Liver (tissue), 9 donors: ENCODE data around the gene ETS1. TPM values are rescaled to one million over a fixed set of nuclear protein-coding genes. Genes with fewer than 3 reads are reported as not detected.

Experiments used
- DNase-seq: peaks from one replicate; pipeline ENCODE4 v3.0.0-alpha.2; 2017; ENCODE audit warnings: low spot score
- H3K27ac ChIP-seq, 2 donors: one replicate each; pipeline ENCODE4 v1.7.0; 2013; ENCODE audit warnings: inconsistent platforms in 2 of 2, low read length in 2 of 2, control low read depth in 1 of 2, low read depth in 1 of 2, mild to moderate bottlenecking in 1 of 2
- H3K27me3 ChIP-seq, 4 donors: one replicate each; pipeline versions ENCODE4 v1.6.1 to v1.7.0; 2013; ENCODE audit warnings: low read length in 3 of 4, inconsistent platforms in 1 of 4, mild to moderate bottlenecking in 1 of 4, moderate library complexity in 1 of 4; ENCODE audit not compliant: control insufficient read depth in 4 of 4, insufficient read depth in 4 of 4
- H3K36me3 ChIP-seq, 4 donors: one replicate each; pipeline versions ENCODE4 v1.6.1 to v1.7.0; 2013; ENCODE audit warnings: low read length in 3 of 4, mild to moderate bottlenecking in 3 of 4, low read depth in 1 of 4, moderate library complexity in 1 of 4; ENCODE audit not compliant: control insufficient read depth in 4 of 4, insufficient read depth in 3 of 4
- H3K4me1 ChIP-seq, 4 donors: one replicate each; pipeline versions ENCODE4 v1.6.1 to v1.7.0; 2013; ENCODE audit warnings: low read length in 3 of 4, mild to moderate bottlenecking in 3 of 4, moderate library complexity in 1 of 4; ENCODE audit not compliant: control insufficient read depth in 4 of 4, insufficient read depth in 4 of 4
- H3K4me3 ChIP-seq, 3 donors: one replicate each; pipeline versions ENCODE4 v1.6.1 to v1.7.0; 2013; ENCODE audit warnings: low read length in 3 of 3, control low read depth in 1 of 3, low read depth in 1 of 3, mild to moderate bottlenecking in 1 of 3
- H3K9ac ChIP-seq, 2 donors: one replicate each; pipeline ENCODE4 v1.7.0; 2013; ENCODE audit warnings: low read length in 2 of 2, mild to moderate bottlenecking in 2 of 2, moderate library complexity in 2 of 2, control low read depth in 1 of 2, low read depth in 1 of 2
- H3K9me3 ChIP-seq, 4 donors: one replicate each; pipeline versions ENCODE4 v1.6.1 to v1.7.0; 2013; ENCODE audit warnings: low read length in 3 of 4; ENCODE audit not compliant: control insufficient read depth in 4 of 4
- EGR1 ChIP-seq, 2 donors: IDR thresholded peaks; 2 replicates each; pipeline ENCODE4 v1.6.1; 2016 to 2018; ENCODE audit warnings: antibody characterized with exemption in 2 of 2, low read depth in 2 of 2
- FOXA2 ChIP-seq: IDR thresholded peaks from 2 replicates; pipeline ENCODE4 v1.6.1; 2016; ENCODE audit warnings: antibody characterized with exemption
- GABPA ChIP-seq, 2 donors: IDR thresholded peaks in 1 of 2; conservative IDR thresholded peaks in 1 of 2; 2 replicates each; pipeline ENCODE4 v1.6.1; 2016; ENCODE audit warnings: antibody characterized with exemption in 2 of 2, mild to moderate bottlenecking in 1 of 2, moderate library complexity in 1 of 2
- HNF4A ChIP-seq, 2 donors: conservative IDR thresholded peaks; 2 replicates each; pipeline ENCODE4 v1.6.1; 2016; ENCODE audit warnings: antibody characterized with exemption in 2 of 2, mild to moderate bottlenecking in 2 of 2
- HNF4G ChIP-seq: IDR thresholded peaks from 2 replicates; pipeline ENCODE4 v1.6.1; 2016; ENCODE audit warnings: antibody characterized with exemption
- JUND ChIP-seq, 2 donors: IDR thresholded peaks; 2 replicates each; pipeline ENCODE4 v1.6.1; 2016; ENCODE audit warnings: antibody characterized with exemption in 2 of 2
- RXRA ChIP-seq, 2 donors: IDR thresholded peaks; 2 replicates each; pipeline ENCODE4 v1.6.1; 2017 to 2018; ENCODE audit warnings: antibody characterized with exemption in 2 of 2, mild to moderate bottlenecking in 1 of 2
- SP1 ChIP-seq: IDR thresholded peaks from 2 replicates; pipeline ENCODE4 v1.6.1; 2018; ENCODE audit warnings: antibody characterized with exemption, mild to moderate bottlenecking
- TAF1 ChIP-seq: conservative IDR thresholded peaks from 2 replicates; pipeline ENCODE4 v1.6.1; 2016; ENCODE audit warnings: antibody characterized with exemption, mild to moderate bottlenecking
- WGBS: extraction: QIAGEN DNeasy Blood & Tissue Kit; methylation state at CpG from one replicate; pipeline ENCODE4 v1.1.7; 2013; 5-methylcytosine and 5-hydroxymethylcytosine counted together
- polyA plus RNA-seq, 2 donors: library from polyadenylated mRNA; stranded (reverse) in 1 of 2; unstranded in 1 of 2; fragments of 200-250 nt in 1 of 2; fragments of >200 nt in 1 of 2; fragmentation: Nextera tagmentation in 1 of 2; extraction: Ambion mirVana in 1 of 2; gene quantifications; one replicate each; pipeline versions ENCODE4 v1.2.1 to v1.2.3, GENCODE V29; 2013 to 2015
- total RNA-seq, 2 donors: library from RNA; depleted of rRNA; stranded (reverse); fragments of >200 nt; gene quantifications; one replicate each; pipeline ENCODE4 v1.2.3, GENCODE V29; 2014
- TF ChIP-seq, protein P1 (sequence below): IDR thresholded peaks from 2 replicates; pipeline ENCODE4 v1.6.1; 2016; ENCODE audit warnings: antibody characterized with exemption, mild to moderate bottlenecking
- TF ChIP-seq, protein P2 (sequence below): fragments of 150-350 bp; IDR thresholded peaks from 2 replicates; pipeline ENCODE4 v1.5.1; 2017; ENCODE audit warnings: improper control_type of control experiment, low read depth, low read length; ENCODE audit not compliant: missing input control
- TF ChIP-seq, protein P3 (sequence below): IDR thresholded peaks from 2 replicates; pipeline ENCODE4 v1.6.1; 2016; ENCODE audit warnings: antibody characterized with exemption
- TF ChIP-seq, protein P4 (sequence below): IDR thresholded peaks from 2 replicates; pipeline ENCODE4 v1.6.1; 2016; ENCODE audit warnings: antibody characterized with exemption
- TF ChIP-seq, protein P5 (sequence below): IDR thresholded peaks from 2 replicates; pipeline ENCODE4 v1.6.1; 2016; ENCODE audit warnings: antibody characterized with exemption
- donor health status: healthy.
- donor health status: healthy.
- donor health status: healthy.
- donor health status: healthy.
- donor health status: healthy.

The ETS1 gene
- total and polyA plus RNA-seq, 4 donors: 4.8 to 30.0 (median 20.3) TPM

DNA sequence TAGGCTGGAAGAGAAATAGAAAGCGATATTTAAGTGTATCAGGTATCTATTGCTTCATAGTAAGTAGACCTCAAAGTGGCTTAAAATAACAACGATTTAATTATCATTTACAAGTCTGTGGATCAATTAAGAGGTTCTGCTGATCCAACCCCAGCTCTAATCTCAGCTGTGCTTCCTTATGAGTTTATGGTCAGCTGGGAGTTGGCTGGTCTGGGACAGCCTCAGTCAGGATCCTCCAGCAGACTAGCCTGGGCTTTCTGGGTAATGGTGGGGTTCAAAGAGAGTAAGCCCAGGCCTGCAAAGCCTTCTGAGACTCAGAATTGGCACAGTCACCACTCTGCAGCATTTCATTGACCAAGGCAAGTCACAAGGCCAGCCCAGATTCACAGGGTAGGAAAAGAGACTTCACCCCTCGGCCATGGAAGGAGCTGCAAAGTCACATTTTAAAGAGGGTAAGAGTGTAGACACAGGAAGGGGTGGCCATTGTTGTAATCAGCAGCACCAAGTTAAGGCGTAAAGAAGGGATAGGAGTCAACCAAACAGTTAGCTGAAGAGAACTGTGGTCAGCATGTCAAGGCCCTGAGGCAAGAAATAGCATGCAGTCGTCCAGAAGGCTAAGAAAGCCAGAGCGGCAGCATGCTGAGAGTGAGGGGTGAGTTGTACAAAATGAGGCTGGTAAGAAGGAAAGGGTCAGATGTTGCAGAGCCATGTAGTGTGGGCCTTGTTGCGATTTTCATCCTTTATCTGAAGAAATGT is 168.2 kb downstream of the ETS1 start:
- Histone ChIP-seq H3K4me1 (no peaks in the 10 kb centered on the region), H3K27ac (no peak overlapping the region), H3K36me3 (no peaks in the 10 kb centered on the region), H3K9ac (no peak overlapping the region), H3K27me3 (no peaks in the 10 kb centered on the region), H3K4me3 (no peak overlapping the region), H3K9me3 (no peaks in the 10 kb centered on the region)
- no peak for DNase-seq
- whole genome bisulfite sequencing: 82% methylated on average over 7 of the region's 7 CpGs
- no peak for TF ChIP-seq SP1
- TF ChIP-seq, protein P1, sequence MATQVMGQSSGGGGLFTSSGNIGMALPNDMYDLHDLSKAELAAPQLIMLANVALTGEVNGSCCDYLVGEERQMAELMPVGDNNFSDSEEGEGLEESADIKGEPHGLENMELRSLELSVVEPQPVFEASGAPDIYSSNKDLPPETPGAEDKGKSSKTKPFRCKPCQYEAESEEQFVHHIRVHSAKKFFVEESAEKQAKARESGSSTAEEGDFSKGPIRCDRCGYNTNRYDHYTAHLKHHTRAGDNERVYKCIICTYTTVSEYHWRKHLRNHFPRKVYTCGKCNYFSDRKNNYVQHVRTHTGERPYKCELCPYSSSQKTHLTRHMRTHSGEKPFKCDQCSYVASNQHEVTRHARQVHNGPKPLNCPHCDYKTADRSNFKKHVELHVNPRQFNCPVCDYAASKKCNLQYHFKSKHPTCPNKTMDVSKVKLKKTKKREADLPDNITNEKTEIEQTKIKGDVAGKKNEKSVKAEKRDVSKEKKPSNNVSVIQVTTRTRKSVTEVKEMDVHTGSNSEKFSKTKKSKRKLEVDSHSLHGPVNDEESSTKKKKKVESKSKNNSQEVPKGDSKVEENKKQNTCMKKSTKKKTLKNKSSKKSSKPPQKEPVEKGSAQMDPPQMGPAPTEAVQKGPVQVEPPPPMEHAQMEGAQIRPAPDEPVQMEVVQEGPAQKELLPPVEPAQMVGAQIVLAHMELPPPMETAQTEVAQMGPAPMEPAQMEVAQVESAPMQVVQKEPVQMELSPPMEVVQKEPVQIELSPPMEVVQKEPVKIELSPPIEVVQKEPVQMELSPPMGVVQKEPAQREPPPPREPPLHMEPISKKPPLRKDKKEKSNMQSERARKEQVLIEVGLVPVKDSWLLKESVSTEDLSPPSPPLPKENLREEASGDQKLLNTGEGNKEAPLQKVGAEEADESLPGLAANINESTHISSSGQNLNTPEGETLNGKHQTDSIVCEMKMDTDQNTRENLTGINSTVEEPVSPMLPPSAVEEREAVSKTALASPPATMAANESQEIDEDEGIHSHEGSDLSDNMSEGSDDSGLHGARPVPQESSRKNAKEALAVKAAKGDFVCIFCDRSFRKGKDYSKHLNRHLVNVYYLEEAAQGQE: no peak
- TF ChIP-seq RXRA (IDR thresholded peaks at IDR 0.05): no peak
- TF ChIP-seq, protein P2, sequence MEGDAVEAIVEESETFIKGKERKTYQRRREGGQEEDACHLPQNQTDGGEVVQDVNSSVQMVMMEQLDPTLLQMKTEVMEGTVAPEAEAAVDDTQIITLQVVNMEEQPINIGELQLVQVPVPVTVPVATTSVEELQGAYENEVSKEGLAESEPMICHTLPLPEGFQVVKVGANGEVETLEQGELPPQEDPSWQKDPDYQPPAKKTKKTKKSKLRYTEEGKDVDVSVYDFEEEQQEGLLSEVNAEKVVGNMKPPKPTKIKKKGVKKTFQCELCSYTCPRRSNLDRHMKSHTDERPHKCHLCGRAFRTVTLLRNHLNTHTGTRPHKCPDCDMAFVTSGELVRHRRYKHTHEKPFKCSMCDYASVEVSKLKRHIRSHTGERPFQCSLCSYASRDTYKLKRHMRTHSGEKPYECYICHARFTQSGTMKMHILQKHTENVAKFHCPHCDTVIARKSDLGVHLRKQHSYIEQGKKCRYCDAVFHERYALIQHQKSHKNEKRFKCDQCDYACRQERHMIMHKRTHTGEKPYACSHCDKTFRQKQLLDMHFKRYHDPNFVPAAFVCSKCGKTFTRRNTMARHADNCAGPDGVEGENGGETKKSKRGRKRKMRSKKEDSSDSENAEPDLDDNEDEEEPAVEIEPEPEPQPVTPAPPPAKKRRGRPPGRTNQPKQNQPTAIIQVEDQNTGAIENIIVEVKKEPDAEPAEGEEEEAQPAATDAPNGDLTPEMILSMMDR: no peak
- TF ChIP-seq, protein P3, sequence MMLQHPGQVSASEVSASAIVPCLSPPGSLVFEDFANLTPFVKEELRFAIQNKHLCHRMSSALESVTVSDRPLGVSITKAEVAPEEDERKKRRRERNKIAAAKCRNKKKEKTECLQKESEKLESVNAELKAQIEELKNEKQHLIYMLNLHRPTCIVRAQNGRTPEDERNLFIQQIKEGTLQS: no peak
- TF ChIP-seq, protein P4, sequence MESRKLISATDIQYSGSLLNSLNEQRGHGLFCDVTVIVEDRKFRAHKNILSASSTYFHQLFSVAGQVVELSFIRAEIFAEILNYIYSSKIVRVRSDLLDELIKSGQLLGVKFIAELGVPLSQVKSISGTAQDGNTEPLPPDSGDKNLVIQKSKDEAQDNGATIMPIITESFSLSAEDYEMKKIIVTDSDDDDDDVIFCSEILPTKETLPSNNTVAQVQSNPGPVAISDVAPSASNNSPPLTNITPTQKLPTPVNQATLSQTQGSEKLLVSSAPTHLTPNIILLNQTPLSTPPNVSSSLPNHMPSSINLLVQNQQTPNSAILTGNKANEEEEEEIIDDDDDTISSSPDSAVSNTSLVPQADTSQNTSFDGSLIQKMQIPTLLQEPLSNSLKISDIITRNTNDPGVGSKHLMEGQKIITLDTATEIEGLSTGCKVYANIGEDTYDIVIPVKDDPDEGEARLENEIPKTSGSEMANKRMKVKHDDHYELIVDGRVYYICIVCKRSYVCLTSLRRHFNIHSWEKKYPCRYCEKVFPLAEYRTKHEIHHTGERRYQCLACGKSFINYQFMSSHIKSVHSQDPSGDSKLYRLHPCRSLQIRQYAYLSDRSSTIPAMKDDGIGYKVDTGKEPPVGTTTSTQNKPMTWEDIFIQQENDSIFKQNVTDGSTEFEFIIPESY: no peak
- TF ChIP-seq EGR1 (IDR thresholded peaks at IDR 0.05; ENCODE audit: low read depth in 2 of 2): no peak
- no peak for TF ChIP-seq HNF4A (conservative IDR thresholded peaks at IDR 0.05)
- no peak for TF ChIP-seq HNF4G
- TF ChIP-seq JUND (IDR thresholded peaks at IDR 0.05): no peak
- TF ChIP-seq, protein P5, sequence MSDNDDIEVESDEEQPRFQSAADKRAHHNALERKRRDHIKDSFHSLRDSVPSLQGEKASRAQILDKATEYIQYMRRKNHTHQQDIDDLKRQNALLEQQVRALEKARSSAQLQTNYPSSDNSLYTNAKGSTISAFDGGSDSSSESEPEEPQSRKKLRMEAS: no peak
- TF ChIP-seq TAF1: no peak
- no peak for TF ChIP-seq FOXA2
- no peak for TF ChIP-seq GABPA (IDR thresholded peaks at IDR 0.05 in 1 of 2, conservative IDR thresholded peaks at IDR 0.05 in 1 of 2)
